GM19324 (cell line): ENCODE measurements around the gene NCF1.
A peak's percentile ranks its signal among the peaks of the same experiment; 100 is the strongest.
"Not testable (repeated sequence)": the region's sequence is repeated elsewhere in the genome, so short reads cannot be mapped to it uniquely, and the experiment has no call there.

ENCODE experiments used
- ATAC-seq: cut with Tn5 transposase; IDR thresholded peaks from one replicate; pipeline ENCODE4 v1.9.1; 2021; ENCODE audit warnings: mild to moderate bottlenecking, moderate library complexity; ENCODE audit not compliant: unreplicated experiment, low FRiP score

NCF1 gene

GRCh38 chr7:74773760-74774750 is at the start of gene NCF1:
NCF1 (plus strand) TSS chr7:74774011; CDS start chr7:74774032, 21 bp downstream.
- peak; percentile 78 for ATAC-seq

- ATAC-seq: no peak
Measured at GRCh38 chr7:74725840-74726239, 48.0 kb upstream of the NCF1 start.

DNA sequence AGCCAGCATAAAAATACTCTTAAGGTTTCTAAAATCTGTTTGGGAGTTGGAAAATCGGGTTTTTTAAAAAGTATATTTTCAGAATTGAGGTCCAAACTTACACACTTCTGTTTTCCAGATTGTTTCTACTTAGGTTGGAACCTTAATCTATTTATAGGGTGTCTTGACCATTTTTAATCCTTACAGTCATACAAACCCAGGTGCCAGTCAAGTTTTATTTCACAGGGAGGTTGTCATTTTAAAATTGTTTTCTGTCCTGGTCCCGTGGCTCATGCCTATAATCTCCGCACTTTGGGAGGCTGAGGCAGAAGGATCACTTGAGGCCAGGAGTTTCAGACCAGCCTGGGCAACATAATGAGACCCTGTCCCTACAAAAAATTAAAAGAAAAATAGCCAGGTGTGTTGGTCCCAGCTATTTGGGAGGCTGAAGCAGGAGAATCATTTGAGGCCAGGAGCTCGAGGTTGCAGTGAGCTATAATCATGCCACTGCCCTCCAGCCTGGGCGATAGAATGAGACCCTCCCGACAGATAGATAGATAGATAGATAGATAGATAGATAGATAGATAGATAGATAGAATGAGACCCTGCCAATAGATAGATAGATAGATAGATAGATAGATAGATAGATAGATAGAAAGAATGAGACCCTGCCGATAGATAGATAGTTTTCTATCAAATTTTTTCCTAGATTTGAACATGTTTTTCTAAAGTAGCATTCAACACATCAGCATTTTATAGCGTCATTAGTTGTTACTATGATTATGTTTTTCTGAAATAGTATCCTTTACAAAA is 47.3 kb upstream of the NCF1 start:
- ATAC-seq: no peak

DNA sequence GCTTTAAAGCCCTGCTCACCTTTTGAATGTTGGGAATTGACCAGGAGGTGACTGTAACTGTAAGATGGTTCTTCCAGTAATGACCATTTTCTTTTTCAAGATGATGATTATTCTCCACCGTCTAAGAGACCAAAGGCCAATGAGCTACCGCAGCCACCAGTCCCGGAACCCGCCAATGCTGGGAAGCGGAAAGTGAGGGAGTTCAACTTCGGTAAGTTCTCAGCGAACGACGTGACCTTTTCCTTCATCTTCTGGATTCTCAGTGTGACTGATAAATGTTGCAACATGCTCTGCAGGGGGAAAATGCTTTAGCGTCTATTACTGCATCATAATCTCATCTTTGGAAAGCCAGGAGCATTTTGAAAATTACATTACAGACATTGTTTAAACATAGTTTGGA is 45.1 kb upstream of the NCF1 start:
- ATAC-seq: not testable (repeated sequence)

GRCh38 chr7:74730186-74730585 is 43.6 kb upstream of the NCF1 start:
- not testable (repeated sequence) for ATAC-seq

- ATAC-seq: not testable (repeated sequence)
Measured at GRCh38 chr7:74739974-74740703, 33.7 kb upstream of the NCF1 start.

GRCh38 chr7:74743936-74744557 is 29.8 kb upstream of the NCF1 start:
- not testable (repeated sequence) for ATAC-seq

GRCh38 chr7:74753921-74754482 is 19.8 kb upstream of the NCF1 start:
- not testable (repeated sequence) for ATAC-seq

DNA sequence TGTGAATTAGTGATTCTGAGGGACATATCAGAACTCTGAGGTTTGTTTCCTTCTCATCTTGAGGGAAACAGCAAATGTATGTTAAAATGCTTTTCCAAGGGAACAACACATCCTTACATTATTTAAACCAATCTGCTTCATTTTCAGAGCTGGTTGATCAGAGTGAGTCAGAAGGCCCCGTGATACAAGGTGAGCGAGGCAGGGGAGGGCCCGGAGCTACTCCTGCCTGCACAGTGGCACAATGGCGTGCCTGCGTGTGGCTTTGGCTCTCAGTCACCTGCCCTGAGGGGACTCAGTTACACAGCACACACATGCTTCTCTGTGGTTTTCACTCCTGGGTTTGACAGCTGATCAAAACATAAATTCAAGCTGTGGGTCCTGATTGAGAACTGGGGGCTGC is 17.1 kb upstream of the NCF1 start:
- ATAC-seq: not testable (repeated sequence)

- not testable (repeated sequence) for ATAC-seq
Measured at GRCh38 chr7:74758268-74758667, 15.5 kb upstream of the NCF1 start.

DNA sequence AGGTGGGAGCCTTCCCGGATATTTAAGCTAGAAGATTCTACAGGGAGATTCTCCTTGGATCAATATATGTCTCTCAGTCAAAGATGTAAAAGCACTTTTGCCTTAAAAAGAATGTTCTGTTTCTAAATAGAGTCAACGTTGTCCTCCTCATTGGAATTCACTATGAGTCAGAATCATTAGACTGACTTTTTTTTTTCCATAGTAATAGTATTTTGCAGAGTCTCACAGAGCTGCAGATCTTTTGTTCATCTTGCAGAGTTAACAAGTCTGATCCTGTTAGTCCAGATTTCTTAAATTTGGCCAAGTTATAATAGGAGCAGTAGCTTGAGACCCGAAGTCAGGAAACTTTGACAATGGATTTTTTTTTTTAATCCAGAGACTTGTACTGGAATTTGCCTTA is 14.8 kb upstream of the NCF1 start:
- not testable (repeated sequence) for ATAC-seq

- not testable (repeated sequence) for ATAC-seq
Measured at GRCh38 chr7:74765205-74765918, 8.4 kb upstream of the NCF1 start.

- not testable (repeated sequence) for ATAC-seq
Measured at GRCh38 chr7:74766509-74766908, 7.3 kb upstream of the NCF1 start.

- not testable (repeated sequence) for ATAC-seq
Measured at GRCh38 chr7:74766991-74767390, 6.8 kb upstream of the NCF1 start.

GRCh38 chr7:74770062-74770461 is 3.7 kb upstream of the NCF1 start:
- ATAC-seq: not testable (repeated sequence)

DNA sequence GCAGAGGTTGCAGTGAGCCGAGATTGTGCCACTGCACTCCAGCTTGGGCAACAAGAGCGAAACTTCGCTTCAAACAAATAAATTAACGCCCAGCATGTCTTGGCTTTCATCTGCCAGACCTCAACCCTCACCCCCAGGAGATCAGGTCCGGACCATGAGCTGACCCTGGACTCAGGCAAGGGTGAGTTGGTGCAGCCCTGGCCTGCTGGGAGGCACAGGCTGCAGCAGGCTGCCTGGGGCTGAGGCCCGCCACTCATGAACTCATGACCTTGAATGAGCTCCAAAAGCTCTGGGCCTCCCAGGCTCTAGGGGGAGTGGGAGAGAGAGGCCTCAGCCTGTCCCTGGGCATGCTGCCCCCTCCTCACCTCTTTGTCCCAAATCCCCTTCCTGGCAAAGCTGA is 1.7 kb upstream of the NCF1 start:
- ATAC-seq: not testable (repeated sequence)

GRCh38 chr7:74775111-74775510 is 1.3 kb downstream of the NCF1 start:
- not testable (repeated sequence) for ATAC-seq

GRCh38 chr7:74779053-74779452 is 5.2 kb downstream of the NCF1 start:
- not testable (repeated sequence) for ATAC-seq

DNA sequence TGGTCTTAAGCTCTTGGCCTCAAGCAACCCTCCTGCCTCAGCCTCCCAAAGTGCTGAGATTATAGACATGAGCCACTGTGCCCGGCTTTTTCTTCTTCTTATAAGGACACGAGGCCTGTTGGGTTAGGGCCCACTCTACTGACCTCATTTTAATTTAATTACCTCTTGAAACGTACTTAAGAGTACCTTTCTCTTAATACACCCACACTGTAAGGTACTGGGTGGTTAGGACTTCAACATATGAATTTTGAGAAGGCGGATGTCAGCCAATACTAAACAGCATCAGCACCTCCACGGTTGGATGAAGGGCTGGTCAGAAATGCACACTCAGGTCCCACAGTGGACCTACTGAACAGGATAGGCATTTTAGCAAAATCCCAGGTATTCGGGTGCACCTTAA is 7.9 kb downstream of the NCF1 start:
- not testable (repeated sequence) for ATAC-seq
